GM19025 (cell line): ENCODE results near the gene FCHSD2.

Experiments
- ATAC-seq: cut with Tn5 transposase; IDR thresholded peaks from one replicate; pipeline ENCODE4 v1.9.1; 2021; ENCODE audit warnings: mild to moderate bottlenecking, low read depth, moderate library complexity; ENCODE audit not compliant: unreplicated experiment

Gene FCHSD2

DNA sequence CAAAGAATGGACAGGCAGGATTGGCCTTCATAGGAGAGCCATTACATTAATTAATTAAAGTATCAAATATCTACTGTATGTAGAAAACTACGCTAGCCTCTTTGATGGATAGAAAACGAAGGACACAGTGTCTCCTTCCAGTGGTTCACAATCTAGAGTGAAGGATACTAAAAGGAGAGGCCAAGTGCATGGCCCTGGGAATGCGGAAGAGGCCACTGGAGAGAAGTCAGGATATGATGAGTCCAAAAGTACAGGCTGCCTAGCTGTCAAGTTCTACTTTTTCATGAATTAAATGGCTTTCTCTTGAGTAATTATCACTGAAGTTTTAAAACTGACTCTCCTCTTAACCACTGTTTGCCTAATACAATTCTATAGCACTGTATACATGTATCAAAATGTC is 286.1 kb downstream of the FCHSD2 start:
- ATAC-seq, result no peak

DNA sequence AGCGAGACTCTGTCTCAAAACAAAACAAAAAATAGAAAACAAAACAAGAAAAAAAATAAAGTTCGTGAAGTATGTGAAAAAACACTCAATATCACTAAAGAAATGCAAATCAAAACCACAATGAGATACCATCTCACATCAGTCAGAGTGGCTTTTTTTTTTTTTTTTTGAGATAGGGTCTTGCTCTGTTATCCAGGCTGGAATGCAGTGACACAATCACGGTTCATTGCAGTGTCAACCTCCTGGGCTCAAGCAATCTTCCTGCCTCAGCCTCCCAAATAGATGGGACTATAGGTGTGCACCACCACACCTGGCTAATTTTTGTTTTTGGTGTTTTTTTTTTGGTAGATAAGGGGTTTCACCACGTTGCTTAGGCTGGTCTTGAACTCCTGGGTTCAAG is 290.4 kb downstream of the FCHSD2 start:
- no peak for ATAC-seq

DNA sequence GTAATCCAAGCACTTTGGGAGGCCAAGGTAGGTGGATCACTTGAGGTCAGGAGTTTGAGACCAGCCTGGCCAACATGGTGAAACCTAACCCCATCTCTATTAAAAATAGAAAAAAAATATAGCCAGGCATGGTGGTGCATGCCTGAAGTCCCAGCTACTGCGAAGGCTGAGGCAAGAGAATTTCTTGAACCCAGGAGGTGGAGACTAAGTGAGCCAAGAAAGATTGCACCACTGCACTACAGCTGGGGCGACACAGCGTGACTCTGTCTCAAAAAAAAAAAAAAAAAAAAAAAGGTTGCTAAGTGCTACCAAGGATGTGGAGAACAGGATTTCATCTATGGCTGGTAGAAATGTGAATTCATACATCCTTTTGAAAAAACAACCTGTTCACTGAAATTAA is 291.3 kb downstream of the FCHSD2 start:
- no peak for ATAC-seq

DNA sequence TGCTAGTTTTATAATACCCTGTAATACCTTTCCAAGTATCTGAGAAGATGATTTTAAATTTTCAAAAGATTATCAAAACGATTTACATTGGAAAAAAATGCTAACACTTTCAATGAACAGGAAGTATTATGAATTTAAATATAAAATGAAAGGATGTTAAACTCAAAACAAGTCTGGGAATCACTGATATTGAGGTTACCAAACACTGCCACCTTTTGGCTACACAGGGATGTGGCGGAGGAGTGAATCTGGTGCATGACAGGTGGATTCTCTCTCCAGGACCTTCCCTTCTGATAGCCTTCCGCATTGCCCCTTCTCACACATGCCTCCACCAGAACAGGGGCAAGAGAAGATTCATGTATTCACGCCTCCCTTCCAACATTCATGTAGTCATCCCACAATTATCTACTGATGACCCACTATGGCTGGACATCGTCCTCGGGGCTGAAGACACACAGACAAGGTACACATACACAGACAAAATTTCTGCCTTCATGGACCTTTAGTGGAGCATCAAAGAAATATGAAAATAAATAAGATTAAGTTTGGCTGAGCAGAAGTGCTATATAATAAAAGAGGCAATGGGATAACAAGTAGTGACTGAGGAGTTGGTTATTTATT is 293.2 kb downstream of the FCHSD2 start:
- no peak for ATAC-seq

DNA sequence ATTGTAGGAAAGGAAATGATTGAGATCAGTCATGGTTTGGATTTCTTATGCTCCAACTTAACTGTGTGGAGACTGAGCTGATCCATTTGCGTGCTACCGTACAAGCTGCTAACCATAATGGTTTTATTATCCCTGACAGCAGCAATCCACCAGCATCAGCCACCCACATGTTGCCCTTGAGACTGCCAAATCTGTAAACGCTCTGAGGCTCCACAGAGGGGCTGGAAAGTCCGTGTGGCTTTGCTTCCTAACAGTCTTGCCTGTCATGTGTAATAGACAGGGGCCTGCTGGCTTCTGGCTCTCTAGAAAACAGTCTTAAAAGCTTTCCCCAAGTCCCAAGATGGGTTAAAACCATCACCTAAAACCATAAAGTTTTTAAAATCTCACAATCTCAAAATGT is 297.8 kb downstream of the FCHSD2 start:
- ATAC-seq, result no peak

DNA sequence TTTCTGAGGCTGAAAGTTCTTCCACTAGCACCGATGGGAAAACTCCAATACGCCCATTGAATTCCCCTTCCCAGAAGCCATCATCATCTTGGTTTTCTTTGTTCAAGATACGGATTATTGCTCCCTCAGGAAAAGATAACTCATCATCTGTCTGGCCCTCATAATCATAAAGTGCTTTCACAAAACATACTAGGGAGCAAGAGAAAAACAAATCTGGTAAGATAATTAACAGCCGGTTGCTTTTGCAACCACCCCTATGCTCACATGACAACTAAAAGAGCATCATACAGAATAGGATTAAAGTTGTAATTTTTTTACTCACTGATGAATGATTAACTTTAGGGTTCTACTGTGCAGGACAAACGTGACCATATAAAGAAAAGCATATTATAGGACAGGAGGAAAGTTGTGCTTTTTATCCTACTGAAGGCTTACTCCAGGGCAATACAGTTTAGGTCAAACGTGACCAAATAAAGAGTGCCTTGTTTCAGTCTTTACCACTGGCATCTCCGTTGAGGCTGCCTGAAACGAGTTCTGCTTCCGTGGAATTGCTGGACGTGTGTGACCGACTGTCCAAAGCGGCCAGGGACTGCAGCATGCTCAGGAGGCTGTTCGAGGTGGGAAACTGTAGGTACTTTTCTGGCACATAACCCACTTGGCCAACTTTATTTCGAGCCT is 299.3 kb downstream of the FCHSD2 start:
- ATAC-seq, result no peak

DNA sequence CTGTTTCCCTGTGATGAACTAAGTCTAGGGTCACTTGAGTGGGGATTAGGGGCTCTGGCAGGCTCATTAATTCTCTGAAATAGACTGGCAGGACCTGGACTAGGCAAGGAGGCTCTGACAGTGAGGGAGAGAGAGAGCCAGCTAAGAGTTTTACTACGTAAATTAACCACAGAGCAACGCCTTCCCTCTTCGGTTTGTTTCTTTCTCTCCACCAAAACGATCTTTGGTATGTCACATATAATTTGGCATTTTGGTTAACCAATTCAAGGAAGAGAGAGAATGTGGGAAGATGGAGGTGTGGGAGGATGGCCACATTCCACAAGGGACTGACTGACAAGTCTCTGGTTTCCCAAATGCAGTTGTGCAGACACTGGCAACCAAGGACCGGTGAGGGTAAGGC is 300.0 kb downstream of the FCHSD2 start:
- no peak for ATAC-seq

DNA sequence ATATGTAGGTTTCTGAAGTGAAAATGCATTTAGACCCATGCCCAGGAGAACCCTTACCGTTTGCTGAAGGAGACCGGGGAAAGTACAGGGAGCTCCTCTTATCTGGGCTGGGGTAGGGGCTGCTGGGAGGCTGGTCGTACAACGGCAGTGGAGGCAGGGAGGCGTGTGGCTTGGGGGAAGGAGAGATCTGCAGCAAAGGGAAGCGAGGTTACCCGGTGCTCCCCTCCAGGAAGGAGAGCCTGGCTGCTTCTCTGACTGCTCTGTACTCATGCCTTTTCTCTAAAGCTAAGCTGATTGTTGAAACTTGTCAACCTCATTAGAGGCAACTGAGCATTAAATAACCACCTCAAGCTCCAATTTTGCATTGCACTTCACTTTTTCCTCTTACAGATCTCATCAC is 300.7 kb downstream of the FCHSD2 start:
- no peak for ATAC-seq

DNA sequence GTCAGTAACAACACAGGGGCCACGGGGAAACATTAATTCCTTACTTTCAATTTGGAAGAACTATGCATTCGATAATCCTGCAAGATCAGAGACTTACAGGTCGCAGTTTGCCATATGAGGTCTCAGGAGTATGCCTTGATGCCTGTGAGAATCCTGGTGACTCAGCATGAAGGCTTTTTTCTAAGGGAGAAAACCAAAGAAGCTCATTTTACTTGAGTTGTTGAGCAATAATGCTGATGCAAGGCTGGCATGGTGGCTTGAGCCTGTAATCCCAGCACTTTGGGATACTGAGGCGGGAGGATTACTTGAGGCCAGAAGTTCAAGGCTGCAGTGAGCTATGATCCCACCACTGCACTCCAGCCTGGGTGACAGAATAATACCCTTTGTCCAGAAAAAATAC is 301.3 kb downstream of the FCHSD2 start:
- no peak for ATAC-seq

DNA sequence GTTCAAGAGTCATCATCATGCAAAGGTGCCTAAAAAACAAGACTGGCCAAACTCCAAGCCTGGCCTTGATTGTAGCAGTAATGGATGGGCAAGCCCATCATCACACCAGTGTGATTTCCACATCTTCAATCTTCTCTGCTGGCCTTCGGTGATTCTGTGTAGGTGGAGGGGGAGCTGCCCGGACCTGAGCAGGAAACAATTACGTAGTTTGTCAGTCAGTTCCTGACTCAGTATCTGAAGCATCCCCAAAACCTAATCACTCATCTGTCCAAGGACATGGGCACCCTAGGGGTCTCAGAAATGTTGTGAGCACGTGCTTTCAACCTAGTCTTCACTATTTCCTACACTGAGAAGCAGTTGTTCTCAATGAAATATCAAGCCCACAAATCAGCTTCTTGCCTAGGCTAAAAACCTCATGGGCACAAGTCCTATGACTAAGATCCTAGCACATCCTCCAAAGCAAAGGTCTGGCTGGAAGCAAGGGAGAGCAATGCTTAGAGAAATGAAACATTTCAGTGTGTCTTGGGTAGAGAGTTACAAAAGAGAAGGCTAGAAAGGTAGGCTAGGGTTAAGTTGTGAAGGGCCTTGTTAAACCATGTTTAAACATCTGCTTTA is 303.3 kb downstream of the FCHSD2 start:
- no peak for ATAC-seq

DNA sequence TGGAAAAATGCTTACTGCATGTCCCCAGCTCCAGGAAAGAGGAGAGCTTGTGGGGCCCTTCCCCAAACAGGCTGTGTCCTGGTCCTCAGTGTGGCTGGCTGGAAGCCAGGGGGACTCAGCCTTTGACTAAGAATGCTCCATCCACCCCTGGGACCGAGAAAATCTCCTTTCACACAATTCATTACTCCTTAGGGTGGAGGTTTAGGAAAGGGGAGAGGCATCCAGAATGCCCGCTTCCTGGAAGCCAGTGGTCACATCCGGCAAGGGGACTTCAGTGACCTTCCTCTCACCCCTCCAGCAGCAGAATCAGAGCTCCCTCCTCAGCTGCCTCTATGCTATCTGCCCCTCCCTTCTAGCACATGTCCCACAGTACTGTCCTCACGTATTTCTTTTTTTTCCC is 306.0 kb downstream of the FCHSD2 start:
- ATAC-seq, result no peak

DNA sequence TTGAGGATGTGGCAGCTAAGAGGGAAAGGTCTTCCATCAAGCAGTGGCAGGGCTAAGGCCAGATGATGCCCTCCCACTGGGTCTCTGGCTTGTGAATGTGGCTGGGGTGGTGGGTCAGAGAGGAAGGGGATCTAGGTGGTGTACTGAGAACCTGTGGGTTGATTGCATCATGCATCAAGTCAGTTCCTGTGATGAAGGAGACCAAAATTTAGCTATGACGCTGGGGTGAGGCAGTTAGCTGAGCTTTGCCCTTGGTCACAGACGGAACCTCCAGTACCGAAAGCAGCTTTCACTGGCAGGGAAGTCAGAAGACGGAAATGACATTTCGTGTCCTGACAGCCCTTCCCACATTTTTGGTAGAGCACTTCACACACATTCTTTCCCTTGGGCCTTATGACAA is 307.2 kb downstream of the FCHSD2 start:
- no peak for ATAC-seq

DNA sequence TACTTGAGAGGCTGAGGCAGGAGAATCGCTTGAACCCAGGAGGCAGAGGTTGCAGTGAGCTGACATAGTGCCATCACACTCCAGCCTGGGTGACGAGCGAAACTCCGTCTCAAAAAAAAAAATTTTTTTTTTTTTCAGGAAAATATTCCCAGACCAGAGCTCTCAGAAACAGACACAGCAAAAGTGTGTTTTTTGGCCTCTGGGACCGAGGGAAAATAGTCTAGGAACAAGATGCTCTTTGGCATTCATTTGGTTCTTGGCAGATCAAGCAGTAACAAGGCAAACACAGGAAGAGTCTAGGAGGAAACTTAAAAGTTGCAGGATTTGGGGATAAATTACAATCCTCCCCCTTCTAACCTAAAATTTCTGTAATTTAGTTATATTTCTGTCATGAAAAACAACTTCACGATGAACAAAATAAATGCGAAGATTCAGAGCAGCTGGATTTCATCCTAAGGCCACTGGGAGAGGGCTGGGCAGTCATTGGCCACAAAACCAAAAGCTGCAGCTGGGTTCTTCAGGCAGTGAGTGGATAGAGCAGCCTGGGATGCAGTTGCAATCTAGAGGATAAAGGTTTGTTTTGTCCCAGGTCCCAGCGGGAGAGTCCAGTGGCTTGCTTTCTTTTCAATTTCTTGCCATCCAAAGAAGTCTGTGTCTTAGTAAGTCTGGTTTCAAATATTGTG is 308.2 kb downstream of the FCHSD2 start:
- no peak for ATAC-seq

DNA sequence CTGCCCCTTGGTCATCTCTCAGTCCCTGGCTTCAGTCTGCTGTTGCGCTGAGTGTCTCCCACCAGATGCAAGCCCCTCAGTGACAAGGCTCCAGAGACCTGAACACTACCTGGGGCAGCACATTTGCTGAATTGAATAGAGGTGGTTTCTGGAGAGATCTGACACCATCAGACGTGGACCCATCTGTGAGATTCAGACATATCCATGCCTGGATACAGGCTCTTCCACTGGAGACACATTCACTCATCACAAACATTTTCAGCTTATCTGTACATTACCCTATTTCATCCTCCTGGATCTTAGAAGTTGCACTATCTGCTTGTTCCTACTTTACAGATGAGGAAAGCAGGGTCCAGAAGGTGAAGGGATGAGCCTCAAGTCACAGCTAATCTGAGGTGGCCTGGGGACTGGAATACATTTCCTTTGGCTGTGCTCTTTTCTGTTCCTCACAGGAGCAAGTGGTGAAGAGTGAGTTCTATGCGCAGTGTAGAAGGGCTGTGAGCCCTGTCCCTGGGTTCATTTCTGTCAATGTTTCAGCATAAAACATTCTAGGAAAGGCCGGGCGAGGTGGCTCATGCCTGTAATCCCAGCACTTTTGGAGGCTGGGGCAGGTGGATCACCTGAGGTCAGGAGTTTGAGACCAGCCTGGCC is 308.9 kb downstream of the FCHSD2 start:
- ATAC-seq, result no peak

DNA sequence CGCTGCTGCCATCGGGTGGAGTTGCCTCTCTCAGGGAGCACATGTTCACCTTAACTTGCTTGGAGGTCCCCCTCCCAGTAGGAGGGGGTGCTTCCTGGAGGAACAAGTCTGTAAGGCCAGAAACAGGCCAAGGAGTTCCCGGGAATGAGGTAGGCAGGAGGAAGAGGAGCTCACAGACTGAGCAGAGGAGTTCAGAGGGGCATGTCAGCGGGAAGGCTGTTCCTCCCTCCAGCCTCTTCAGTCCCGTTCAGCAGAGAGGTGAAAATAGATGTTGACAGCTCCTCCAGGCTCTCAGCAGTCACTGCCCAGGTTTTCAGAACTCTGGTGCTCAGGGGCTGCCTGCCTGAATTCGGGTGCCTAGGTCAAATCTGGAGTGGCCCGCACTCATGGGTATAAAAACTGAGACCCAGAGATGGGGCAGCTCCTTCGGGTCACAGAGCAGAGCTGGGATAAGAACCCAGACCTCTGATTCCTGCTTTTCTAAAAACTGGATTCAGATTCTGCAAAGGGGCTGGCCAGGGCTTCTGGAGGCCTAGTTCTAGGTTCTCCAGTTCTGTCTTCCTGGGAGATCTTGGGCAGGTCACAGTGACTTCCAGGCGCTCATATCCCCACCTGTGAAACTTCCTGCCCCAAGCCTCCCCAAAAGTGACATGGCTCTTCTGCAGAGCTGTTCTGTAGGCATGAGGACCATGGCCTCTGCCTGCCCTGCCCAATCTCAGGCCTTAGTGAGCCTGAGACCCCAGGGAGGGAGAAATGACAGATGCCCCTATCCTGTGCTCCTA is 309.6 kb downstream of the FCHSD2 start:
- no peak for ATAC-seq

DNA sequence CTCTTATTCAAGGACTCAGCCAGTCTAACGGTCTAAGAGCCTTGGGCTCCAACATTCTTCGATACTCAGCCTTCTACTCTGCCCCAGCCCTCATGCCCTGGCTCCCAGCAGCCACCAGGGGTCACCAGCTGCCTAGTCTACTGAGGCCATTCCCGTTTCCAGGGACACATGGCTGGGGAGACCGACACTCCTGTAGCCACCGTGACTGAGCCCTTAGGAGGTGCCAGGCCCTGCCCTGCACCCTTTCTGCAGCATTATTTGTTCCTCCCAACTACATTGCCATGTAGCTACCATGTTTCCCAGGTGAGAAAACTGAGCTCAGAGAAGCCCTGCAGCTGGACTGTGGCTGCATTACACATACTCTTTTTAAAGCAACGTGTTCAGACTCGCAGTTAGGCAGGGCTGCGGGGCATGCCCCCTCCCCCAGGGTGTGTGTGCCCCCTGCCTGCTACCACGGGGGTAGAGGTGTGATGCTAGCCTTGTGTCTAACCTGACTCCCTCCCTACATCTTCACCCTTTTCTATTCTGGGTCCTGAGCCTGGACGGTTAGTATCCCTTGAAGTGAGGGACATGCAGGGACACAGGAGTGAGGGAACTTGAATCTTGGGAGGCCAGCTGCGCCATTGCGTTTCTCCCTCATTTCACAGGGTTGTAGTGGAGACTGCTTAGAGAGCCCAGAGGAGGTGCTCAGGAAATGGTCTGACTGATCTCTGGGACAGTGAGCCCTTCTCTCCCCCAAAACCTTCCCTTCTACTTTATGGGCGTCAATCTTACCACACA is 310.4 kb downstream of the FCHSD2 start:
- ATAC-seq, result no peak

DNA sequence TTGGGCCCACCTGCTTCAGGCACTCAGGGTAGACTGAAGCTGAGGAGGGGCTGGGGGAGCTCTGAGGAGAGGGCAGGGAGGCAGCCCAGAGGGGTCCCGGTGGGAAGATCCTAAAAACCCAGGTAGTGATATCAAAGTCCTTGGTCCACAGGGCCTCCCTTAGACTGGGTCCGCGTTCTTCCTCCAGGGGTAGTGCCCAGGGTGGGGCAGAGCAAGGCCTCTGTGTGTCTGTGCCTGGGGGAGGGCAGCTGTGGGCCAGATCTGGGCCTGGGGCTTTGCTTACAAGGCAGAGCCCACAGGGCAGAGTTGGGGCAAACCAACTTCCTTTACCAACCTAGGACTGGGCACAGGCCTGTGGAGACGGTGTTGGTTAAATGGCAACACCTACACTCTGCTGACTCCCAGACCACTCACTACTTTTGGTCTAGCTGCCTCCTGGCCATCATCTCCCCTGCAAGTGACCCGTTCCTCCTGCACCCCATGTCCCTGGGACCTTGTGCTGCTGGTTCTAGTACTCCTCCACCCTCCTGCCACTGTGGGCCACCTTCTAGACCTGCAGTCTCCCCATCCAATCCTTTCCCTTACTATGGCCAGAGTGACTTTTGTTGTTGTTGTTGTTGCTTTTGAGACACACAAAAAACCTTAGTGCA is 312.1 kb downstream of the FCHSD2 start:
- no peak for ATAC-seq

DNA sequence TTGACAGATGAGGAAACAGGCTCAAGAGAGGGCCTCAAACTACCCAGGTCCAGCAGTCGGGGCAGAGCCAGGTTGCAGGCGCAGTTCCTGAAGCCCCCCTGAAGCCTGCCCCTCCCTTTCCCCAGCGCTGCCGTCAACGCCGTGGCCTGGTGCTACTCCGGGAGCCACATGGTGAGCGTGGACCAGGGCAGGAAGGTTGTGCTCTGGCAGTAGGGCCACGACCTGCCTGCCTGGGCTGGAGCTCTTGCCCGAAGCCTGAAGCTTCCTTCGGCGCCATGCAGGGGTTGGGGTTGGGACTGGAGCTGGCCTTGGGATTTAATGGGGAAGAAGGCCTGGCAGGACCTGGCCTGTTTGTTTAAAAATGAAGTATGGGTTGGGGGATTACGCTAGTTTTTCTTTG is 312.9 kb downstream of the FCHSD2 start:
- ATAC-seq, result no peak

DNA sequence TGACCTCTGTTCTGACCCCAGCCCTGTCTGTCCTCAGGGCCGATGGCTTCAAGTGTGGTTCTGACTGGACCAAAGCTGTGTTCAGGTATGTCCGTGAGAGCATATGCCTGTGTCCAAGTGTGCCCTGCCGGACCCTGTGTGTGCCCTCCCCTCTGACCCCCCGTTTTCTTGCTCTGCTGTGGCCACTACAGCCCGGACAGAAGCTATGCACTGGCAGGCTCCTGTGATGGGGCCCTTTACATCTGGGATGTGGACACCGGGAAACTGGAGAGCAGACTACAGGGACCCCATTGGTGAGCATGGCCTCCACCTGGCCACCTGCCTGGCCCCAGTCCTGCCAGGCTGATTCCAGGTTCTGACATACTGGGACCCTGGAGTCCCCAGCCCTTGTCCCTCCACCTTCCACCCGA is 313.4 kb downstream of the FCHSD2 start:
- ATAC-seq, result no peak
